Ovary (tissue), 9 donors: ENCODE results near the gene FLOT2. TPM values are rescaled to one million over a fixed set of nuclear protein-coding genes. Genes with fewer than 3 reads are reported as not detected.

Experiments used
- DNase-seq, 5 donors: peaks; one replicate each; pipeline ENCODE4 v3.0.0-alpha.2; 2019 to 2020
- H3K27ac ChIP-seq, 2 donors: fragments of 200-600 bp; one replicate each; pipeline versions ENCODE4 v1.5.1 to v1.8.0; 2019 to 2022
- H3K27me3 ChIP-seq: fragments of 200-600 bp; one replicate; pipeline ENCODE4 v1.8.0; 2022
- H3K36me3 ChIP-seq: fragments of 200-600 bp; sonication (generic); one replicate; pipeline ENCODE4 v1.5.1; 2019
- H3K4me1 ChIP-seq: one replicate; pipeline ENCODE4 v1.8.1; 2013; ENCODE audit warnings: mild to moderate bottlenecking, moderate library complexity; ENCODE audit not compliant: insufficient read depth
- H3K4me3 ChIP-seq: fragments of 200-600 bp; sonication (generic); one replicate; pipeline ENCODE4 v1.5.1; 2017
- H3K9me3 ChIP-seq, 2 donors: fragments of 200-600 bp in 1 of 2; sonication (generic) in 1 of 2; one replicate each; pipeline versions ENCODE4 v1.5.1 to v1.8.1; 2013 to 2019; ENCODE audit warnings: mild to moderate bottlenecking in 1 of 2, moderate library complexity in 1 of 2
- CTCF ChIP-seq, 3 donors: fragments of 450-650 bp in 2 of 3; fragments of 200-600 bp in 1 of 3; IDR thresholded peaks; one replicate each; pipeline versions ENCODE4 v1.5.1 to v1.8.0; 2016 to 2022; ENCODE audit warnings: antibody characterized with exemption in 3 of 3, mild to moderate bottlenecking in 1 of 3
- EP300 ChIP-seq: sonication (generic); formaldehyde crosslinking; IDR thresholded peaks from one replicate; pipeline ENCODE4 v1.6.1; 2017; ENCODE audit warnings: antibody characterized with exemption
- POLR2A ChIP-seq: fragments of 450-650 bp; IDR thresholded peaks from one replicate; pipeline ENCODE4 v1.6.1; 2017; ENCODE audit warnings: antibody characterized with exemption, mild to moderate bottlenecking, moderate library complexity
- WGBS, 3 donors: extraction: QIAGEN DNeasy Blood & Tissue Kit in 1 of 3; methylation state at CpG; one replicate each; pipeline versions ENCODE4 v1.1.5 to v1.1.7; 2013 to 2017; 5-methylcytosine and 5-hydroxymethylcytosine counted together
- intact Hi-C, 4 donors: fragments of 100-400 bp; cut with DNase I; formaldehyde crosslinking; loops; one replicate each; pipeline versions ENCODE4 v1.11.0 to v1.15.1; 2022 to 2023
- polyA plus RNA-seq, 2 donors: library from polyadenylated mRNA; stranded (reverse); fragments of 200-250 nt in 1 of 2; fragments of 350-450 nt in 1 of 2; fragmentation: Illumina TruSeq in 1 of 2; extraction: RNeasy Lipid Tissue Mini Kit (QIAGEN cat#74804) in 1 of 2; gene quantifications; one replicate each; pipeline ENCODE4 v1.2.3, GENCODE V29; 2013 to 2014
- total RNA-seq, 7 donors: library from RNA; depleted of rRNA in 2 of 7; stranded (reverse); fragments of >200 nt in 2 of 7; fragmentation: NEBNext Ultra II Directional in 3 of 7; extraction: Animal tissue kit (Norgen Biotek cat#: 25700) in 3 of 7; gene quantifications; one replicate each; pipeline versions ENCODE4 v1.1.0 to v1.2.4, GENCODE V29; 2016 to 2023
- donor health status: DM: no; HTN: no; CAD: no; lungs with moderate emphysema.
- donor health status: DM: no; HTN: no; CAD: no.
- donor health status: Bipolar disorder and iron deficiency.
- donor health status: DM: yes; HTN: yes; CAD: no.
- donor health status: DM: no; HTN: no; CAD: no.
- donor health status: DM: yes; HTN: yes; CAD: no.

Gene FLOT2
- total and polyA plus RNA-seq, 9 donors, result 29.3 to 82.3 (median 72.6) TPM

GRCh38 chr17:28901866-28902818 is 4.6 kb upstream of the FLOT2 start:
- Histone ChIP-seq H3K27me3 (no peaks in the 10 kb centered on the region), H3K4me3 (peak overlapping the region; percentile 53), H3K4me1 (no peaks in the 10 kb centered on the region), H3K27ac (peak overlapping the region; percentile 69 to 79), H3K36me3 (no peaks in the 10 kb centered on the region), H3K9me3 (no peaks in the 10 kb centered on the region)
- peak in 4 of 5 donors; percentile 60 to 69 (median 62) for DNase-seq
- TF ChIP-seq CTCF (IDR thresholded peaks at IDR 0.05), result no peak
- TF ChIP-seq POLR2A, result peak; percentile 12
- no peak for TF ChIP-seq EP300
- 5 to 6% (median 5%) methylated on average over 53 to 62 of the region's 62 CpGs for WGBS, 3 donors
- intact Hi-C loops, result loop anchor here in 2 of 4 donors (5.0 to 10.0 kb wide), 3 partner anchors 57 to 147 kb away; partner anchors contain the start of gene FAM222B (in 1 of the 2)

- no peaks in the 10 kb centered on the region for H3K27me3 ChIP-seq
- H3K4me1 ChIP-seq, result peaks cover 2% of the 10 kb centered on the region
- H3K4me3 ChIP-seq, result no peak overlapping the region
- H3K27ac ChIP-seq, result no peak overlapping the region
- intact Hi-C loops, result loop anchor here in 2 of 4 donors (5.0 to 10.0 kb wide), 3 partner anchors 56 to 146 kb away; partner anchors contain the start of gene FAM222B (in 1 of the 2)
- H3K36me3 ChIP-seq, result no peaks in the 10 kb centered on the region
- TF ChIP-seq CTCF (IDR thresholded peaks at IDR 0.05), result no peak
- no peak for TF ChIP-seq EP300
- no peak for TF ChIP-seq POLR2A
- WGBS, 3 donors, result 86 to 90% (median 90%) methylated on average over 20 to 24 of the region's 24 CpGs
- DNase-seq, result no peak
- H3K9me3 ChIP-seq, result no peaks in the 10 kb centered on the region
Observed at GRCh38 chr17:28900986-28901726, 3.6 kb upstream of the FLOT2 start.

- DNase-seq, result no peak
- H3K9me3 ChIP-seq, result no peaks in the 10 kb centered on the region
- WGBS, 3 donors, result 93 to 96% (median 96%) methylated on average over 5 of the region's 5 CpGs
- H3K4me1 ChIP-seq, result peaks cover 7% of the 10 kb centered on the region
- H3K27me3 ChIP-seq, result no peaks in the 10 kb centered on the region
- intact Hi-C loops, result loop anchor here in 1 of 4 donors (10.0 kb wide), 1 partner anchor 175 kb away; the partner anchor contains the start of genes NEK8 and TLCD1
- H3K36me3 ChIP-seq, result no peaks in the 10 kb centered on the region
- TF ChIP-seq CTCF (IDR thresholded peaks at IDR 0.05) (no peak), POLR2A (no peak), EP300 (no peak)
- no peak overlapping the region for H3K4me3 ChIP-seq
- no peak overlapping the region for H3K27ac ChIP-seq
Observed at GRCh38 chr17:28899212-28899815, 1.8 kb upstream of the FLOT2 start.

- intact Hi-C loops, result loop anchor here in 1 of 4 donors (10.0 kb wide), 1 partner anchor 174 kb away; the partner anchor contains the start of genes NEK8 and TLCD1
- Histone ChIP-seq H3K27ac (no peak overlapping the region), H3K4me1 (peaks cover 7% of the 10 kb centered on the region), H3K9me3 (no peaks in the 10 kb centered on the region), H3K27me3 (no peaks in the 10 kb centered on the region), H3K36me3 (no peaks in the 10 kb centered on the region), H3K4me3 (no peak overlapping the region)
- WGBS, 3 donors, result 89 to 91% (median 90%) methylated on average over 12 of the region's 12 CpGs
- TF ChIP-seq EP300 (no peak), POLR2A (no peak), CTCF (IDR thresholded peaks at IDR 0.05) (no peak)
- no peak for DNase-seq
Observed at GRCh38 chr17:28898527-28898955, 1.0 kb upstream of the FLOT2 start.
